ENCODE measurements around the gene DGKB. TPM values are rescaled to one million over a fixed set of nuclear protein-coding genes. Genes with fewer than 3 reads are reported as not detected.

Gene DGKB
- total and polyA plus RNA-seq, 2 of the 8 experiments (the other 6 are each of a cell fraction or from before 2014, with no cell fraction given): 1.9 to 2.6 TPM

DNA sequence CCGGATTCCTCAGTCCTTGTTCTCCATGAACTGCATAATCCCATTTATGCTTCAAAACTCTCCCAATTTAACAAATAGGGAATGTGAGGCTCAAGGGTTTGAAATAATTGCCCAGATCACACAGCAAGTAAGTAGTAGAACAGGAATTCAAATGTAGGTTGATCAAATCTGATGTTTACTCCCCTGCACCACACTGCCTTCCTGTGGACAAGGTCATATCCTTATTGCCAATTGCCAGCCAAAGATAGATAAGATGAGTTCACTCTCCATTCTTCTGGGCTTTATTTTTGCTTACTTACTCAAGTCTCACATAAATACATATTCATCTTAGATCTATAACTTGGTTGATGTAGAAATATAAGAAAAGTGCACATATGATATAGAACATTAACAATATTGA, 477.9 kb downstream of the DGKB start:
- CTCF ChIA-PET (ENCODE audit: partially characterized antibody): no interaction called here
- no peak for FAIRE-seq
- no peaks in the 10 kb centered on the region for H3K36me3 ChIP-seq (ENCODE audit: control insufficient read depth in 2 of 4, insufficient read depth in 4 of 4, low read length in 3 of 4)
- no peak overlapping the region for H2BK5ac ChIP-seq (ENCODE audit: low read depth, low read length)
- no peak overlapping the region for H4K8ac ChIP-seq (ENCODE audit: extremely low read depth, insufficient read depth, low read length)
- POLR2A ChIA-PET (ENCODE audit: partially characterized antibody): no interaction called here
- H2BK12ac ChIP-seq (ENCODE audit: low read depth, low read length): no peak overlapping the region
- H3K79me1 ChIP-seq (ENCODE audit: low read depth, low read length): no peaks in the 10 kb centered on the region
- no peaks in the 10 kb centered on the region for H3K4me1 ChIP-seq (replicated peaks in 1 of 4; ENCODE audit: control insufficient read depth in 3 of 4, insufficient read depth in 4 of 4, low read length in 3 of 4)
- H4K20me1 ChIP-seq (replicated peaks in 1 of 2; ENCODE audit: control insufficient read depth in 1 of 2, insufficient read depth in 2 of 2, low read length in 2 of 2): no peaks in the 10 kb centered on the region
- H3K4me2 ChIP-seq (ENCODE audit: insufficient read depth in 1 of 2, low read depth in 2 of 2, low read length in 2 of 2): no peak overlapping the region
- H3K56ac ChIP-seq (replicated peaks; ENCODE audit: insufficient read length, low read depth, low read length): no peak overlapping the region
- H3K27ac ChIP-seq (ENCODE audit: low read depth, low read length): no peak overlapping the region
- H2BK20ac ChIP-seq (ENCODE audit: low read length): no peak overlapping the region
- no peak overlapping the region for H4K91ac ChIP-seq (replicated peaks; ENCODE audit: insufficient read length, low read length)
- H3K27me3 ChIP-seq (replicated peaks in 1 of 4; ENCODE audit: control insufficient read depth in 3 of 4, extremely low read depth in 1 of 4, insufficient read depth in 3 of 4, low read length in 3 of 4): peaks cover 0 to 1% (median 0%) of the 10 kb centered on the region in 4 experiments; a peak in 1 of 7 replicates
- H2AK5ac ChIP-seq (ENCODE audit: low read depth, low read length): no peak overlapping the region
- H2AFZ ChIP-seq (ENCODE audit: low read length): no peak overlapping the region
- H4K5ac ChIP-seq (ENCODE audit: insufficient read length, low read depth, low read length): no peak overlapping the region
- H2BK15ac ChIP-seq (ENCODE audit: low read length): no peak overlapping the region
- H3K9me3 ChIP-seq (ENCODE audit: insufficient read depth in 2 of 2, low read depth in 1 of 2, low read length in 1 of 2): 0 out of 4 replicates have a peak, but pooled peaks cover 0 to 3% of the 10 kb centered on the region in 2 experiments
- H3K14ac ChIP-seq (ENCODE audit: insufficient read length): no peak overlapping the region
- 83% methylated on average over 1 of the region's 1 CpG; no CpG with 5 or more reads in 1 of the 2 experiments for WGBS, 2 experiments (ENCODE audit: extremely low coverage in 1 of 2, insufficient coverage in 1 of 2, insufficient read length in 1 of 2, insufficient replicate concordance in 2 of 2, low coverage in 1 of 2, low lambda C conversion rate in 2 of 2, missing lambda C conversion rate in 1 of 2)
- no peak overlapping the region for H3K4ac ChIP-seq (replicated peaks; ENCODE audit: insufficient read length, low read depth, low read length)
- H3K23me2 ChIP-seq (ENCODE audit: low read depth, low read length): no peaks in the 10 kb centered on the region
- no peak overlapping the region for H3K18ac ChIP-seq (ENCODE audit: extremely low read depth, low read length)
- no peak overlapping the region for H3K4me3 ChIP-seq (ENCODE audit: extremely low read depth in 1 of 4, insufficient read depth in 2 of 4, low read depth in 3 of 4, low read length in 4 of 4)
- no peak overlapping the region for H3K9ac ChIP-seq (replicated peaks in 1 of 4; ENCODE audit: extremely low read depth in 1 of 4, low read depth in 3 of 4, low read length in 3 of 4)
- no peak for DNase-seq (ENCODE audit: low read depth in 1 of 2, low spot score in 2 of 2)
- H3K79me2 ChIP-seq (ENCODE audit: control insufficient read depth in 1 of 2, insufficient read depth in 2 of 2, low read length in 2 of 2): no peaks in the 10 kb centered on the region
- no peak overlapping the region for H2BK120ac ChIP-seq (replicated peaks; ENCODE audit: low read depth, low read length)
- H3K23ac ChIP-seq (ENCODE audit: insufficient read length): no peak overlapping the region
- TF ChIP-seq CTCF (IDR thresholded peaks at IDR 0.05; ENCODE audit: control extremely low read depth in 1 of 3, insufficient read depth in 1 of 3, low read depth in 1 of 3, low read length in 3 of 3): peak in 2 of 3 experiments; percentile 11 to 25; a peak in 2 of 4 replicates
- TF ChIP-seq SP4 (IDR thresholded peaks at IDR 0.05; ENCODE audit: low read length): no peak
- TF ChIP-seq SP2 (IDR thresholded peaks at IDR 0.05; ENCODE audit: low read length): no peak
- TF ChIP-seq, protein P1, sequence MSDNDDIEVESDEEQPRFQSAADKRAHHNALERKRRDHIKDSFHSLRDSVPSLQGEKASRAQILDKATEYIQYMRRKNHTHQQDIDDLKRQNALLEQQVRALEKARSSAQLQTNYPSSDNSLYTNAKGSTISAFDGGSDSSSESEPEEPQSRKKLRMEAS (IDR thresholded peaks at IDR 0.05): no peak
- TF ChIP-seq GABPA (IDR thresholded peaks at IDR 0.05; ENCODE audit: borderline replicate concordance, insufficient read depth, low read length): no peak
- no peak for TF ChIP-seq SP1 (IDR thresholded peaks at IDR 0.05; ENCODE audit: low read depth, low read length)
- TF ChIP-seq CBX5 (IDR thresholded peaks at IDR 0.05; ENCODE audit: low read depth, low read length): no peak
- no peak for TF ChIP-seq TAF7 (optimal IDR thresholded peaks at IDR 0.05; ENCODE audit: borderline replicate concordance, low read depth, low read length)
- TF ChIP-seq CTBP2 (IDR thresholded peaks at IDR 0.05; ENCODE audit: borderline replicate concordance, insufficient read depth, insufficient read length, low read length): no peak
- TF ChIP-seq TEAD4 (IDR thresholded peaks at IDR 0.05; ENCODE audit: low read depth, low read length): no peak
- no peak for TF ChIP-seq RBBP5 (IDR thresholded peaks at IDR 0.05; ENCODE audit: borderline replicate concordance, low read depth, low read length)

All from H1 (cell line).